ENCODE measurements around the gene SPATA31E1. TPM values are rescaled to one million over a fixed set of nuclear protein-coding genes. Genes with fewer than 3 reads are reported as not detected.
"Not testable (repeated sequence)": the region's sequence is repeated elsewhere in the genome, so short reads cannot be mapped to it uniquely, and the experiment has no call there.

SPATA31E1 gene
- not detected for total RNA-seq

GRCh38 chr9:87882627-87883026 is at the start of gene SPATA31E1:
Gene SPATA31E1, plus strand, starts transcription at chr9:87882877. Its CDS starts 15 bp downstream, at chr9:87882892.
- Mint-ChIP-seq H3K9me3 (peaks cover 0 to 4% of the 10 kb centered on the region in 2 donors), H3K27me3 (ENCODE audit: low read depth) (peaks cover 8% of the 10 kb centered on the region), H3K4me1 (ENCODE audit: low read depth) (peaks cover 14% of the 10 kb centered on the region), H3K36me3 (ENCODE audit: insufficient read depth in 2 of 2) (peaks cover 0 to 3% of the 10 kb centered on the region in 2 donors), H3K27ac (no peak within 1 kb of the TSS), H3K4me3 (no peak within 1 kb of the TSS)
- DNase-seq (no peak), ATAC-seq (replicated peaks in 1 of 2) (no peak)

GRCh38 chr9:87834357-87834756 is 48.3 kb upstream of the SPATA31E1 start:
- no peaks in the 10 kb centered on the region for H3K9me3 Mint-ChIP-seq
- peaks cover 11% of the 10 kb centered on the region for H3K27me3 Mint-ChIP-seq (ENCODE audit: low read depth)
- H3K4me3 Mint-ChIP-seq, result no peak overlapping the region
- no peak for ATAC-seq (replicated peaks in 1 of 2)
- H3K27ac Mint-ChIP-seq, result no peak overlapping the region
- no peak for DNase-seq
- peaks cover 4% of the 10 kb centered on the region for H3K4me1 Mint-ChIP-seq (ENCODE audit: low read depth)
- H3K36me3 Mint-ChIP-seq (ENCODE audit: insufficient read depth in 2 of 2), result no peaks in the 10 kb centered on the region

- H3K4me1 Mint-ChIP-seq (ENCODE audit: low read depth), result no peaks in the 10 kb centered on the region
- H3K9me3 Mint-ChIP-seq, result no peaks in the 10 kb centered on the region
- H3K36me3 Mint-ChIP-seq (ENCODE audit: insufficient read depth in 2 of 2), result no peaks in the 10 kb centered on the region
- H3K27ac Mint-ChIP-seq, result no peak overlapping the region
- DNase-seq, result no peak
- no peak for ATAC-seq (replicated peaks in 1 of 2)
- H3K4me3 Mint-ChIP-seq, result no peak overlapping the region
- peaks cover 11% of the 10 kb centered on the region for H3K27me3 Mint-ChIP-seq (ENCODE audit: low read depth)
These were observed 46.1 kb upstream of the SPATA31E1 start for GRCh38 chr9:87836536-87836935.

GRCh38 chr9:87836951-87837705 is 45.5 kb upstream of the SPATA31E1 start:
- Mint-ChIP-seq H3K27ac (no peak overlapping the region), H3K4me3 (no peak overlapping the region), H3K4me1 (ENCODE audit: low read depth) (no peaks in the 10 kb centered on the region), H3K27me3 (ENCODE audit: low read depth) (peaks cover 11% of the 10 kb centered on the region), H3K36me3 (ENCODE audit: insufficient read depth in 2 of 2) (no peaks in the 10 kb centered on the region), H3K9me3 (no peaks in the 10 kb centered on the region)
- DNase-seq (no peak), ATAC-seq (replicated peaks in 1 of 2) (no peak)

DNA sequence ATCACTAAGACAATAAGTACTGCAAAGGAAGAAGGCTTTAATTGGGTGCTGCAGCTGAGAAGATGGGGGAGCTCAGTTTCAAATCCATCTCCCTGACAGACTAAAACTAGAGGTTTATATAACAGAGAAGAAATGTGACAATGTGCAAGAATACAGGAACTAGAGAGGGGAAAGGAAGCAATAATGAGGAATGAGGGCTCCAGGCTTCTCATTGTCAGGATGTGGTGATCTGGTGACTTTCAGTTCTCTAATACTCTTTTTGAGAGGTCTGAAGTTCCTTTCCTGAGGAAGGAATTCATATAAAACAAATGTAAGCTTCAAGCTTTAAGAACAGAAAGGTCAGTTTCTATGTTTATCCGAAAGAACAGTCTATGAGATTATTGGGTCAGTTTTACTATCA is 42.5 kb upstream of the SPATA31E1 start:
- Mint-ChIP-seq H3K4me3 (no peak overlapping the region), H3K27ac (no peak overlapping the region), H3K4me1 (ENCODE audit: low read depth) (no peaks in the 10 kb centered on the region), H3K9me3 (no peaks in the 10 kb centered on the region), H3K36me3 (ENCODE audit: insufficient read depth in 2 of 2) (no peaks in the 10 kb centered on the region), H3K27me3 (ENCODE audit: low read depth) (peaks cover 11% of the 10 kb centered on the region)
- DNase-seq (no peak), ATAC-seq (replicated peaks in 1 of 2) (no peak)

DNA sequence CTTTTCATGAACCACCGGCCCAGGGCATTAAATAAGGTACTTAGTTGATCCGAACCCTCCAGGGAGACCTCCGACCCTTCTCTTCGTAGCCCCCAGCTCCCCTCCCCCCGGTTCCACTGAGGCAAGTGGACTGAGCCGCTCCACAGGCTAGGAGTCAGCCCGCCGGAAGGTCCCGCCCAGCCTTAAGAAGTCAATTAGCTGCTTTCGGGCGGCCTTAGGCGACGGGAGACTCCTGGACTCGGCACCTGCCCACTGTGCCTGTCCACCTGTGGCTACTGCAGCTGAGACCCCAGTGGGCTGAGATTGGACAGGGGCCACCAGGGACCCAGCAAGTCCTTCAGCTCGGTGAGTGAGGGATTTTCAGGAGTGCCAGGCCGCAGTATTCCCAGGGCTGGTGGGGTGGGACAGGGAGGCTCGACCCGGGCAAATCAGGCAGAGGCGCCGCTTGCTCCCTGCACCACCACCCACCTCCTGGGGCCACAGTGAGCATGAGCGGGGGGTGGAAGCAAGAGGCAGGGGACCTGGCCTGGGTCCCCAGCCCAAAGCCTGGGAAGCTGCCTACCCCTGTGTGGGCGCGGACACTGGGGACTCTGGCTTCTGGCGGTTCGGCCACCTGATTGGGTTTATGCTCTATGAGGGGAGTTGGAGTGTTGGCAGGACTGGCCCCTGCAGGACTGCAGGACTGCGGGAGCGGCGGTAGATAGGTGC is 39.6 kb upstream of the SPATA31E1 start:
- H3K4me1 Mint-ChIP-seq (ENCODE audit: low read depth), result no peaks in the 10 kb centered on the region

GRCh38 chr9:87844506-87844905 is 38.2 kb upstream of the SPATA31E1 start:
- Mint-ChIP-seq H3K27me3 (ENCODE audit: low read depth) (peaks cover 10% of the 10 kb centered on the region), H3K9me3 (peaks cover 0 to 2% of the 10 kb centered on the region in 2 donors), H3K36me3 (ENCODE audit: insufficient read depth in 2 of 2) (no peaks in the 10 kb centered on the region), H3K4me1 (ENCODE audit: low read depth) (no peaks in the 10 kb centered on the region), H3K4me3 (no peak overlapping the region), H3K27ac (no peak overlapping the region)
- ATAC-seq (replicated peaks in 1 of 2) (no peak), DNase-seq (no peak)

More for the DNA sequence above, 39.6 kb upstream of the SPATA31E1 start:
- H3K4me3 Mint-ChIP-seq, result no peak overlapping the region
- DNase-seq (no peak), ATAC-seq (replicated peaks in 1 of 2) (no peak)
- no peak overlapping the region for H3K27ac Mint-ChIP-seq
- no peaks in the 10 kb centered on the region for H3K27me3 Mint-ChIP-seq (ENCODE audit: low read depth)
- no peaks in the 10 kb centered on the region for H3K36me3 Mint-ChIP-seq (ENCODE audit: insufficient read depth in 2 of 2)
- H3K9me3 Mint-ChIP-seq, result peaks cover 0 to 2% of the 10 kb centered on the region in 2 donors

DNA sequence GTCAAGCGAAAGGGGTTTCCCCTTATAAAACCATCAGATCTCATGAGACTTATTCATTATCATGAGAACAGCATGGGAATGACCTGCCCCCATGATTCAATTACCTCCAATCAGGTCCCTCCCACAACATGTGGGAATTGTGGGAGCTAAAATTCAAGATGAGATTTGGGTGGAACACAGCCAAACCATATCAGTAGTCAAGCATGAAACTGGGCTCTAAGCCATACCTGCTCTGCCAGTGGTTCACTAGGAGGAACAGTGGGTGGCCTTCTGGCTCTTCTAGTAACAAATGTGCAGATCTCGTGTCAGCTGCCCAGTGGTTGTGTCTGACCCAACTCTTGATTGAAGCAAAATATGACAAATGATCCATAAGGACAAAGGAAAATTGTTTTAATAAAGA is 34.9 kb upstream of the SPATA31E1 start:
- DNase-seq; H3K4me1 Mint-ChIP-seq (ENCODE audit: low read depth); H3K4me3 Mint-ChIP-seq; ATAC-seq (replicated peaks in 1 of 2); H3K27me3 Mint-ChIP-seq (ENCODE audit: low read depth); H3K27ac Mint-ChIP-seq; H3K9me3 Mint-ChIP-seq; H3K36me3 Mint-ChIP-seq (ENCODE audit: insufficient read depth in 2 of 2): not testable (repeated sequence)

DNA sequence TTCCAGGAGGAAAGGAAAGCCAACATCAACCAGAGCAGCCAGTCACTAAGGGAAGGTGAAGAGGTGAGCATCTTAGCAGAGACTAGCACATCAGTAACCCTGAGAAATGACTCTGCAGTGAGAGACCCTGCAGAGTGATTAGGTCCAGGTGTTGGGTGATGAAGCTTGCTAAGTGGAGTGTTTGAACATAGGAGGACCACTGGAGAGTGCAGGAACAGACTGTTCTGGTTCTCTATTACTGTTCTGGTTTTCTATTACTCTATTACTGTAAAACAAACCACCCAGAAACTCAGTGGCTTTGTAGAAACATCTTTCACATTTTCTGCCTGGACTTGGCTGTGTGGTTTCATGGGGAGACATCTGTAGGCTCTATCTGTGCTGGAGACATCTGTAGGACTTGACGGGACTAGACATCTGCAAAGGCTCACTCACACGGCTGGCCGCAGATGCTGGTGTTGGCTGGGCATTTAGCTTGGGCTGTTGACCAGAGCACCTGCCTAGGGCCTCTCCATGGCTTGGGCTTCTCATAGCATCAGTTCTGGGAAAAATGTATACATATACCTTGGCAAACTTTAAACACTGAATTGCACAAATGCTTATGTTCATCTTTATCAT is 33.4 kb upstream of the SPATA31E1 start:
- ATAC-seq (replicated peaks in 1 of 2), result no peak
- Mint-ChIP-seq H3K9me3 (peaks cover 0 to 2% of the 10 kb centered on the region in 2 donors), H3K36me3 (ENCODE audit: insufficient read depth in 2 of 2) (no peaks in the 10 kb centered on the region)

GRCh38 chr9:87850391-87850790 is 32.3 kb upstream of the SPATA31E1 start:
- DNase-seq, result no peak
- no peak for ATAC-seq (replicated peaks in 1 of 2)
- no peaks in the 10 kb centered on the region for H3K4me1 Mint-ChIP-seq (ENCODE audit: low read depth)
- no peak overlapping the region for H3K27ac Mint-ChIP-seq
- no peaks in the 10 kb centered on the region for H3K36me3 Mint-ChIP-seq (ENCODE audit: insufficient read depth in 2 of 2)
- peaks cover 10% of the 10 kb centered on the region for H3K27me3 Mint-ChIP-seq (ENCODE audit: low read depth)
- no peak overlapping the region for H3K4me3 Mint-ChIP-seq
- peaks cover 0 to 2% of the 10 kb centered on the region in 2 donors for H3K9me3 Mint-ChIP-seq

More for the DNA sequence above, 33.4 kb upstream of the SPATA31E1 start:
- Mint-ChIP-seq H3K4me3 (no peak overlapping the region), H3K4me1 (ENCODE audit: low read depth) (no peaks in the 10 kb centered on the region), H3K27ac (no peak overlapping the region), H3K27me3 (ENCODE audit: low read depth) (peaks cover 10% of the 10 kb centered on the region)
- DNase-seq, result no peak

DNA sequence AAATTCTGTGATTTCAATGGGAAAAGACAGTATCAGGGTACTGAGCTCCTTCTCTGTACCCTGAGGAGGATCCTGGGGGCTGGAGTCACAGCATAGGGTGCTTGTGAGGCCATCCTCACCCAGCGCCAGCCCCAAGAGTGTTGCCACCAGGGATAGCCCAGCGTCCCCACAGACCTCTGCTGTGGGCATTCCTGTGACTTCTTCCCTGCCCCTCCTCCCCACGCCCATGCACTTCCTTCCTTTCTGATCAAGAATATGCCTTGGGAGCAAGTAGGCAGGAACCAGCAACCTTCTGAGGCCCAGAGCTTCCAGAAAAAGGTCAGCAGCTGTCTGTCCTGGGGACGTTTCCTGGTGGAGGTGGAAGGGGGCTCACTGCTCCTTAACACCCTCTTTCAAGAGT is 31.5 kb upstream of the SPATA31E1 start:
- H3K36me3 Mint-ChIP-seq (ENCODE audit: insufficient read depth in 2 of 2); ATAC-seq (replicated peaks in 1 of 2); H3K4me3 Mint-ChIP-seq; H3K4me1 Mint-ChIP-seq (ENCODE audit: low read depth); DNase-seq; H3K9me3 Mint-ChIP-seq; H3K27ac Mint-ChIP-seq: not testable (repeated sequence)
- H3K27me3 Mint-ChIP-seq (ENCODE audit: low read depth), result peaks cover 17% of the 10 kb centered on the region

- Mint-ChIP-seq H3K36me3 (ENCODE audit: insufficient read depth in 2 of 2) (no peaks in the 10 kb centered on the region), H3K27me3 (ENCODE audit: low read depth) (peaks cover 18% of the 10 kb centered on the region), H3K9me3 (no peaks in the 10 kb centered on the region), H3K27ac (no peak overlapping the region), H3K4me3 (no peak overlapping the region), H3K4me1 (ENCODE audit: low read depth) (no peaks in the 10 kb centered on the region)
- DNase-seq (no peak), ATAC-seq (replicated peaks in 1 of 2) (no peak)
These were observed 29.4 kb upstream of the SPATA31E1 start for GRCh38 chr9:87853302-87853701.

DNA sequence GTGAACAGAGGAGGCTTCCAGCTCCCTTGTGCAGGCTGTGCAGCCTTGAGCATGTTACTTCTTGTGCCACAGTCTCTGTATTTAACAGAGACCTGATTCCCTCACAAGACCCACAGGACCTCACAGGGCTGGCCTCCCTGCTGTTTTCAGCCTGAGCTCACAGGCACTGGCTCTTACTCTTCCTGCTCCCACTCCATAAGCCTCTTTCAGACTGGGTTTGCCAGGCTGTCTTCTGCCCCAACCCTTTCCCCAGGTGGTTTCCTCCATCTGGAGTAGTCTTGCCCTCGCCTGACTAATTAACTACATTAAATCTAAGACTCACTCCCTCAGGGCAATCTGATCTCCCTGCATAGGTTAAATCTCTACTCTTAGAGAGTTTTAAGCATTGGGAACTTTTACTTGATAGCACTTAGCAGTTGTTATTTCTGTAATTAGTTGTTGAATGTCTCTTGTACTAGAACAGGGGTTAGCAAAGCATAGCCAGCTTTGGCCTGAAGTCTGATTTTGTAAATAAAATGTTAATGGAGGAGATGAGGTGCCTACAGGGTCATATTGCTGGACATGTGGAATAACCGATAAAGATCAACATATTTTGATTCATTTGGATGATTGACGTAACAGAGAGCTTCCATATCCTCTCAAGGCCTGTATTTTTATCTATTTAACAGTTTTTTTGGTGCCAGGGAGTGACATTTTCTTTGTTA is 28.6 kb upstream of the SPATA31E1 start:
- Mint-ChIP-seq H3K36me3 (ENCODE audit: insufficient read depth in 2 of 2) (no peaks in the 10 kb centered on the region), H3K4me1 (ENCODE audit: low read depth) (no peaks in the 10 kb centered on the region), H3K9me3 (no peaks in the 10 kb centered on the region), H3K27ac (no peak overlapping the region), H3K4me3 (no peak overlapping the region), H3K27me3 (ENCODE audit: low read depth) (peaks cover 11% of the 10 kb centered on the region)
- DNase-seq (no peak), ATAC-seq (replicated peaks in 1 of 2) (no peak)

Measured in activated T-cell treated with anti-CD3 and anti-CD28 coated beads, Interleukin-2, amount 50 U/mL, for 72 hours (primary cell).